H9 (cell line): Measurements from ENCODE around the gene EPB41L4A. TPM values are rescaled to one million over a fixed set of nuclear protein-coding genes. Genes with fewer than 3 reads are reported as not detected.

Experiments used
- DNase-seq: peaks from one replicate; pipeline ENCODE4 v3.0.0-alpha.2; 2017
- H2AFZ ChIP-seq: one replicate; pipeline ENCODE4 v1.6.1; 2013; ENCODE audit warnings: mild to moderate bottlenecking, low read length, control low read depth, moderate library complexity
- H2AK5ac ChIP-seq: 2 replicates; pipeline ENCODE4 v1.6.1; 2013; ENCODE audit warnings: low read length, control low read depth, mixed read lengths; ENCODE audit not compliant: insufficient read length
- H2BK120ac ChIP-seq: one replicate; pipeline ENCODE4 v1.6.1; 2013; ENCODE audit warnings: low read depth, mild to moderate bottlenecking, low read length, control low read depth, inconsistent platforms; ENCODE audit not compliant: poor library complexity, severe bottlenecking
- H2BK12ac ChIP-seq: 2 replicates; pipeline ENCODE4 v1.6.1; 2013; ENCODE audit warnings: low read length, control low read depth, mixed read lengths, low read depth; ENCODE audit not compliant: insufficient read length
- H2BK15ac ChIP-seq: 2 replicates; pipeline ENCODE4 v1.6.1; 2013; ENCODE audit warnings: low read depth, low read length, control low read depth
- H2BK20ac ChIP-seq: one replicate; pipeline ENCODE4 v1.6.1; 2013; ENCODE audit warnings: low read depth, mild to moderate bottlenecking, low read length, control low read depth, inconsistent platforms; ENCODE audit not compliant: poor library complexity, severe bottlenecking
- H2BK5ac ChIP-seq: 2 replicates; pipeline ENCODE4 v1.6.1; 2013; ENCODE audit warnings: low read length, control low read depth, mixed read lengths; ENCODE audit not compliant: insufficient read length
- H3K14ac ChIP-seq: 2 replicates; pipeline ENCODE4 v1.6.1; 2013; ENCODE audit warnings: low read length, control low read depth; ENCODE audit not compliant: insufficient read depth
- H3K18ac ChIP-seq: 2 replicates; pipeline ENCODE4 v1.6.1; 2013; ENCODE audit warnings: low read depth, mild to moderate bottlenecking, mixed read lengths, low read length, control low read depth; ENCODE audit not compliant: insufficient read length
- H3K23ac ChIP-seq: 2 replicates; pipeline ENCODE4 v1.6.1; 2013; ENCODE audit warnings: low read length, control low read depth, mixed read lengths, low read depth; ENCODE audit not compliant: insufficient read length
- H3K23me2 ChIP-seq: 2 replicates; pipeline ENCODE4 v1.6.1; 2013; ENCODE audit warnings: low read depth, mild to moderate bottlenecking, mixed read lengths, low read length, control low read depth; ENCODE audit not compliant: insufficient read length, poor library complexity, severe bottlenecking
- H3K27ac ChIP-seq: 2 replicates; pipeline ENCODE4 v1.5.1; 2013; ENCODE audit warnings: low read length, control low read depth, mixed read lengths, low read depth; ENCODE audit not compliant: insufficient read length
- H3K27me3 ChIP-seq: 2 replicates; pipeline ENCODE4 v1.6.1; 2013; ENCODE audit warnings: low read length, control low read depth, inconsistent platforms; ENCODE audit not compliant: insufficient read depth
- H3K4ac ChIP-seq: 2 replicates; pipeline ENCODE4 v1.6.1; 2013; ENCODE audit warnings: low read depth, mild to moderate bottlenecking, control low read depth, inconsistent platforms, low read length, moderate library complexity
- H3K4me1 ChIP-seq: 2 replicates; pipeline ENCODE4 v1.6.1; 2013; ENCODE audit warnings: low read length, control low read depth, inconsistent platforms; ENCODE audit not compliant: insufficient read depth
- H3K4me2 ChIP-seq: 2 replicates; pipeline ENCODE4 v1.6.1; 2013; ENCODE audit warnings: low read length, control low read depth, mixed read lengths; ENCODE audit not compliant: insufficient read length, insufficient read depth
- H3K56ac ChIP-seq: 2 replicates; pipeline ENCODE4 v1.6.1; 2013; ENCODE audit warnings: low read depth, mild to moderate bottlenecking, mixed read lengths, low read length, control low read depth; ENCODE audit not compliant: insufficient read length
- H3K79me1 ChIP-seq: 2 replicates; pipeline ENCODE4 v1.6.1; 2013; ENCODE audit warnings: low read depth, mild to moderate bottlenecking, moderate library complexity, low read length, control low read depth, inconsistent platforms; ENCODE audit not compliant: insufficient read depth, poor library complexity, severe bottlenecking
- H3K79me2 ChIP-seq: 2 replicates; pipeline ENCODE4 v1.6.1; 2013; ENCODE audit warnings: low read length, control low read depth, inconsistent platforms; ENCODE audit not compliant: insufficient read depth
- H3K9ac ChIP-seq: 2 replicates; pipeline ENCODE4 v1.6.1; 2013; ENCODE audit warnings: low read length, control low read depth, mixed read lengths; ENCODE audit not compliant: insufficient read length; ENCODE audit errors: extremely low read depth
- H3K9me3 ChIP-seq: one replicate; pipeline ENCODE4 v1.6.1; 2013; ENCODE audit warnings: low read depth, low read length, inconsistent platforms; ENCODE audit not compliant: control insufficient read depth
- H3T11ph ChIP-seq: one replicate; pipeline ENCODE4 v1.6.1; 2013; ENCODE audit warnings: mild to moderate bottlenecking, low read length, control low read depth, inconsistent platforms
- H4K20me1 ChIP-seq: one replicate; pipeline ENCODE4 v1.6.1; 2013; ENCODE audit not compliant: control insufficient read depth, insufficient read length, insufficient read depth
- H4K5ac ChIP-seq: 2 replicates; pipeline ENCODE4 v1.6.1; 2013; ENCODE audit warnings: low read depth, mild to moderate bottlenecking, mixed read lengths, low read length, control low read depth; ENCODE audit not compliant: insufficient read length
- H4K8ac ChIP-seq: replicated peaks from 2 replicates; pipeline ENCODE4 v1.6.1; 2013; ENCODE audit warnings: low read length, control low read depth, mixed read lengths, low read depth; ENCODE audit not compliant: insufficient read length
- H4K91ac ChIP-seq: 2 replicates; pipeline ENCODE4 v1.6.1; 2013; ENCODE audit warnings: low read depth, mild to moderate bottlenecking, moderate library complexity, mixed read lengths, low read length, control low read depth; ENCODE audit not compliant: insufficient read length
- H3K27ac Mint-ChIP-seq, 3 experiments: 2 replicates in 2 of 3; 3 replicates in 1 of 3; pipeline ENCODE4 v1.8.0; 2020 to 2021; ENCODE audit warnings: mixed read lengths in 3 of 3, mild to moderate bottlenecking in 1 of 3, moderate library complexity in 1 of 3
- H3K27me3 Mint-ChIP-seq: 2 replicates; pipeline ENCODE4 v1.8.0; 2021; ENCODE audit warnings: low read depth, mild to moderate bottlenecking, moderate library complexity, mixed read lengths
- H3K36me3 Mint-ChIP-seq, 3 experiments: 2 replicates in 2 of 3; 3 replicates in 1 of 3; pipeline ENCODE4 v1.8.0; 2020 to 2021; ENCODE audit warnings: low read depth in 3 of 3, mixed read lengths in 3 of 3; ENCODE audit not compliant: insufficient read depth in 1 of 3
- H3K4me1 Mint-ChIP-seq, 2 experiments: 2 replicates each; pipeline ENCODE4 v1.8.0; 2020; ENCODE audit warnings: mixed read lengths in 2 of 2
- H3K4me3 Mint-ChIP-seq, 2 experiments: 2 replicates in 1 of 2; 3 replicates in 1 of 2; pipeline ENCODE4 v1.8.0; 2020 to 2021; ENCODE audit warnings: mild to moderate bottlenecking in 2 of 2, mixed read lengths in 2 of 2, moderate library complexity in 1 of 2
- H3K9me3 Mint-ChIP-seq, 2 experiments: 2 replicates in 1 of 2; 3 replicates in 1 of 2; pipeline ENCODE4 v1.8.0; 2020; ENCODE audit warnings: mild to moderate bottlenecking in 2 of 2, mixed read lengths in 2 of 2, moderate library complexity in 1 of 2
- WGBS: extraction: QIAGEN DNeasy Blood & Tissue Kit; methylation state at CpG from one replicate; pipeline ENCODE4 v1.1.7; 2013; ENCODE audit warnings: missing lambda C conversion rate, low lambda C conversion rate, mixed read lengths; ENCODE audit not compliant: insufficient read length; ENCODE audit errors: extremely low coverage; 5-methylcytosine and 5-hydroxymethylcytosine counted together
- total RNA-seq: library from RNA; stranded (reverse); gene quantifications from 2 replicates; pipeline ENCODE4 v1.2.1, GENCODE V29; 2021
- TF ChIP-seq, protein P1 (sequence below): fragments of 200-600 bp; sonication (generic); conservative IDR thresholded peaks from 3 replicates; pipeline ENCODE4 v1.8.0; 2021; ENCODE audit warnings: antibody characterized with exemption, mild to moderate bottlenecking

The EPB41L4A gene
- total RNA-seq, 1 experiment from 2014 or later = 4.9 TPM

DNA sequence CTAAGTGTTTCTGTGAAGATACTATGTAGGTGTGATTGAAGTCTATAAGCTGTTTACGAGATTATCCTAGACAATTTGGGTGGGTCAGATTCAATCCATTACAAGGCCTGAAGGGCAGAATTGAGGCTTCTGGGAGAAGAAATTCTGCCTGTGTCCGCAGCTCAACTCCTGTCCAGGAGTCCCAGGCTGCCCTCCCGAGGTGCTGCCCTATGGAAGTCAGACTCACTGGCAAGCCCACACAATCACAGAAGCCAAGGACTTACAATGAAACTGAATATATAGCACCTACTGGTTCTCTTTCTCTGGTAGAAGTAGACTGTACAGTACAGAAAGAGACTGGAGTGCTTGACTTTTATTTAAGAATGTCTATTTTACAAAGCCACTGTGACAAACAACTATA, 74.5 kb downstream of the EPB41L4A start:
- H3K4me1 ChIP-seq = peaks cover 10% of the 10 kb centered on the region; the same call in 1 of the 2 replicates
- no peak overlapping the region for H4K91ac ChIP-seq

More for the DNA sequence above, 74.5 kb downstream of the EPB41L4A start:
- no peak overlapping the region for H2AFZ ChIP-seq
- no peak overlapping the region for H3K18ac ChIP-seq
- no peak overlapping the region for H2BK20ac ChIP-seq
- H3K4me1 Mint-ChIP-seq = peaks cover 6 to 14% of the 10 kb centered on the region in 2 experiments; a peak in 3 of 4 replicates
- no peaks in the 10 kb centered on the region for H3K23me2 ChIP-seq
- TF ChIP-seq, protein P1, sequence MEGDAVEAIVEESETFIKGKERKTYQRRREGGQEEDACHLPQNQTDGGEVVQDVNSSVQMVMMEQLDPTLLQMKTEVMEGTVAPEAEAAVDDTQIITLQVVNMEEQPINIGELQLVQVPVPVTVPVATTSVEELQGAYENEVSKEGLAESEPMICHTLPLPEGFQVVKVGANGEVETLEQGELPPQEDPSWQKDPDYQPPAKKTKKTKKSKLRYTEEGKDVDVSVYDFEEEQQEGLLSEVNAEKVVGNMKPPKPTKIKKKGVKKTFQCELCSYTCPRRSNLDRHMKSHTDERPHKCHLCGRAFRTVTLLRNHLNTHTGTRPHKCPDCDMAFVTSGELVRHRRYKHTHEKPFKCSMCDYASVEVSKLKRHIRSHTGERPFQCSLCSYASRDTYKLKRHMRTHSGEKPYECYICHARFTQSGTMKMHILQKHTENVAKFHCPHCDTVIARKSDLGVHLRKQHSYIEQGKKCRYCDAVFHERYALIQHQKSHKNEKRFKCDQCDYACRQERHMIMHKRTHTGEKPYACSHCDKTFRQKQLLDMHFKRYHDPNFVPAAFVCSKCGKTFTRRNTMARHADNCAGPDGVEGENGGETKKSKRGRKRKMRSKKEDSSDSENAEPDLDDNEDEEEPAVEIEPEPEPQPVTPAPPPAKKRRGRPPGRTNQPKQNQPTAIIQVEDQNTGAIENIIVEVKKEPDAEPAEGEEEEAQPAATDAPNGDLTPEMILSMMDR = no peak
- H3K27ac ChIP-seq = no peak overlapping the region
- H3K27ac Mint-ChIP-seq = no peak overlapping the region
- no peak overlapping the region for H2BK5ac ChIP-seq
- no peaks in the 10 kb centered on the region for H3K27me3 ChIP-seq
- H3K9ac ChIP-seq = no peak overlapping the region
- H3K9me3 Mint-ChIP-seq = no peaks in the 10 kb centered on the region
- H3K23ac ChIP-seq = no peak overlapping the region
- H3K56ac ChIP-seq = no peak overlapping the region
- H3K79me1 ChIP-seq = no peaks in the 10 kb centered on the region
- no peak overlapping the region for H3K4me2 ChIP-seq
- WGBS = no CpG with 5 or more reads among the region's 3 CpGs
- H3K4ac ChIP-seq = no peak overlapping the region
- H3K14ac ChIP-seq = no peak overlapping the region
- no peak overlapping the region for H4K8ac ChIP-seq
- H2BK15ac ChIP-seq = no peak overlapping the region
- no peaks in the 10 kb centered on the region for H3K79me2 ChIP-seq
- H4K5ac ChIP-seq = no peak overlapping the region
- H2BK12ac ChIP-seq = no peak overlapping the region
- H3T11ph ChIP-seq = no peak overlapping the region
- H3K27me3 Mint-ChIP-seq = no peaks in the 10 kb centered on the region
- no peak overlapping the region for H2BK120ac ChIP-seq
- H3K9me3 ChIP-seq = no peaks in the 10 kb centered on the region
- no peaks in the 10 kb centered on the region for H4K20me1 ChIP-seq
- H2AK5ac ChIP-seq = no peak overlapping the region
- H3K36me3 Mint-ChIP-seq = no peaks in the 10 kb centered on the region
- no peak for DNase-seq
- H3K4me3 Mint-ChIP-seq = no peak overlapping the region
